Measurements from ENCODE around the gene HSPB6. TPM values are rescaled to one million over a fixed set of nuclear protein-coding genes. Genes with fewer than 3 reads are reported as not detected.
A peak's percentile ranks its signal among the peaks of the same experiment; 100 is the strongest.

Gene HSPB6
- total RNA-seq, 1 experiment from 2014 or later, result 0.47 TPM

- peak; percentile 94 for DNase-seq (ENCODE audit: low read depth)
Observed at GRCh38 chr19:35716801-35717664, 39.8 kb downstream of the HSPB6 start.

GRCh38 chr19:35715981-35716800 is 40.6 kb downstream of the HSPB6 start:
- DNase-seq (ENCODE audit: low read depth), result no peak

- DNase-seq (ENCODE audit: low read depth), result no peak
Observed at GRCh38 chr19:35715355-35715809, 41.4 kb downstream of the HSPB6 start.

- no peak for DNase-seq (ENCODE audit: low read depth)
Observed at GRCh38 chr19:35714601-35715354, 42.1 kb downstream of the HSPB6 start.

GRCh38 chr19:35713904-35714495 is 42.8 kb downstream of the HSPB6 start:
- DNase-seq (ENCODE audit: low read depth), result no peak

GRCh38 chr19:35713506-35713850 is 43.4 kb downstream of the HSPB6 start:
- DNase-seq (ENCODE audit: low read depth), result no peak

- DNase-seq (ENCODE audit: low read depth), result no peak
Observed at GRCh38 chr19:35712567-35713505, 44.0 kb downstream of the HSPB6 start.

- DNase-seq (ENCODE audit: low read depth), result no peak
Observed at GRCh38 chr19:35710784-35711723, 45.8 kb downstream of the HSPB6 start.

- DNase-seq (ENCODE audit: low read depth), result no peak
Observed at GRCh38 chr19:35708391-35708790, 48.4 kb downstream of the HSPB6 start.

Other genes starting within 250 kb of the HSPB6 start
- gene DMKN, start 243.4 kb downstream of the HSPB6 start, total RNA-seq (2014; rRNA removed; shearing (Covaris generic)), result 6.7 and 34.4 TPM in 2 replicates
- gene SBSN, start 228.7 kb downstream of the HSPB6 start, total RNA-seq (2014; rRNA removed; shearing (Covaris generic)), result 0.25 and 0.49 TPM in 2 replicates
- not detected in 2 replicates for gene GAPDHS, start 223.6 kb downstream of the HSPB6 start, total RNA-seq (2014; rRNA removed; shearing (Covaris generic))
- gene TMEM147, start 211.4 kb downstream of the HSPB6 start, total RNA-seq (2014; rRNA removed; shearing (Covaris generic)), result 106 and 116 TPM in 2 replicates
- not detected in 2 replicates for gene ATP4A, start 193.4 kb downstream of the HSPB6 start, total RNA-seq (2014; rRNA removed; shearing (Covaris generic))
- gene PMIS2, start 170.9 kb downstream of the HSPB6 start, total RNA-seq (2014; rRNA removed; shearing (Covaris generic)), result not detected in 2 replicates
- 9.1 and 10.1 TPM in 2 replicates for gene HAUS5, start 144.3 kb downstream of the HSPB6 start, total RNA-seq (2014; rRNA removed; shearing (Covaris generic))
- 97.1 and 128 TPM in 2 replicates for gene RBM42, start 128.0 kb downstream of the HSPB6 start, total RNA-seq (2014; rRNA removed; shearing (Covaris generic))
- 0.54 TPM in 1 of 2 replicates, not detected in the other for gene ETV2, start 115.3 kb downstream of the HSPB6 start, total RNA-seq (2014; rRNA removed; shearing (Covaris generic))
- 635 and 1,532 TPM in 2 replicates for gene COX6B1, start 108.7 kb downstream of the HSPB6 start, total RNA-seq (2014; rRNA removed; shearing (Covaris generic))
- 0.47 TPM in 1 of 2 replicates, not detected in the other for gene UPK1A, start 90.5 kb downstream of the HSPB6 start, total RNA-seq (2014; rRNA removed; shearing (Covaris generic))
- not detected in 2 replicates for gene ZBTB32, start 52.5 kb downstream of the HSPB6 start, total RNA-seq (2014; rRNA removed; shearing (Covaris generic))
- 4.9 and 8.8 TPM in 2 replicates for gene KMT2B, start 39.0 kb downstream of the HSPB6 start, total RNA-seq (2014; rRNA removed; shearing (Covaris generic))
- gene IGFLR1, start 14.6 kb downstream of the HSPB6 start, total RNA-seq (2014; rRNA removed; shearing (Covaris generic)), result 8.8 and 24.0 TPM in 2 replicates
- 18.0 and 24.9 TPM in 2 replicates for gene U2AF1L4, start 11.6 kb downstream of the HSPB6 start, total RNA-seq (2014; rRNA removed; shearing (Covaris generic))
- 90.5 and 108 TPM in 2 replicates for gene PSENEN, start 11.4 kb downstream of the HSPB6 start, total RNA-seq (2014; rRNA removed; shearing (Covaris generic))
- 4.3 and 12.2 TPM in 2 replicates for gene LIN37, start 8.5 kb downstream of the HSPB6 start, total RNA-seq (2014; rRNA removed; shearing (Covaris generic))
- gene PROSER3, start 1.1 kb upstream of the HSPB6 start, total RNA-seq (2014; rRNA removed; shearing (Covaris generic)), result 5.9 and 7.4 TPM in 2 replicates
- 1.5 and 4.2 TPM in 2 replicates for gene ARHGAP33, start 18.5 kb upstream of the HSPB6 start, total RNA-seq (2014; rRNA removed; shearing (Covaris generic))
- not detected in 2 replicates for gene PRODH2, start 55.8 kb upstream of the HSPB6 start, total RNA-seq (2014; rRNA removed; shearing (Covaris generic))
- not detected in 2 replicates for gene NPHS1, start 95.5 kb upstream of the HSPB6 start, total RNA-seq (2014; rRNA removed; shearing (Covaris generic))
- 0.07 and 0.17 TPM in 2 replicates for gene KIRREL2, start 99.9 kb upstream of the HSPB6 start, total RNA-seq (2014; rRNA removed; shearing (Covaris generic))
- 42.4 and 51.5 TPM in 2 replicates for gene APLP1, start 111.5 kb upstream of the HSPB6 start, total RNA-seq (2014; rRNA removed; shearing (Covaris generic))
- 0.91 and 6.1 TPM in 2 replicates for gene NFKBID, start 143.5 kb upstream of the HSPB6 start, total RNA-seq (2014; rRNA removed; shearing (Covaris generic))
- not detected in 2 replicates for gene HCST, start 145.5 kb upstream of the HSPB6 start, total RNA-seq (2014; rRNA removed; shearing (Covaris generic))
- gene TYROBP, start 151.3 kb upstream of the HSPB6 start, total RNA-seq (2014; rRNA removed; shearing (Covaris generic)), result not detected in 2 replicates
- 3.3 and 4.6 TPM in 2 replicates for gene LRFN3, start 179.3 kb upstream of the HSPB6 start, total RNA-seq (2014; rRNA removed; shearing (Covaris generic))
- gene SDHAF1, start 238.2 kb upstream of the HSPB6 start, total RNA-seq (2014; rRNA removed; shearing (Covaris generic)), result 32.0 and 40.1 TPM in 2 replicates